Osteoblast (primary cell): Measurements from ENCODE around the gene PLSCR3. TPM values are rescaled to one million over a fixed set of nuclear protein-coding genes. Genes with fewer than 3 reads are reported as not detected.

Experiments
- DNase-seq: peaks from one replicate; pipeline ENCODE4 v3.0.0; 2011; ENCODE audit warnings: low spot score, mixed read lengths; ENCODE audit not compliant: insufficient read length; ENCODE audit errors: missing footprints
- H2AFZ ChIP-seq: 2 replicates; pipeline ENCODE4 v1.6.0; 2011; ENCODE audit warnings: mild to moderate bottlenecking, low read length
- H3K27ac ChIP-seq: 2 replicates; pipeline ENCODE4 v1.5.1; 2011; ENCODE audit warnings: mild to moderate bottlenecking, low read depth, low read length, moderate library complexity
- H3K27me3 ChIP-seq: 2 replicates; pipeline ENCODE4 v1.6.0; 2012; ENCODE audit warnings: mild to moderate bottlenecking, control low read depth, inconsistent platforms, low read length, moderate library complexity; ENCODE audit not compliant: insufficient read depth
- H3K36me3 ChIP-seq: 2 replicates; pipeline ENCODE4 v1.5.1; 2011; ENCODE audit warnings: mild to moderate bottlenecking, low read length, control low read depth, moderate library complexity; ENCODE audit not compliant: insufficient read depth
- H3K4me1 ChIP-seq: 2 replicates; pipeline ENCODE4 v1.5.1; 2011; ENCODE audit warnings: mild to moderate bottlenecking, low read length, control low read depth, moderate library complexity; ENCODE audit not compliant: insufficient read depth
- H3K4me2 ChIP-seq: 2 replicates; pipeline ENCODE4 v1.6.0; 2011; ENCODE audit warnings: mild to moderate bottlenecking, low read length; ENCODE audit not compliant: insufficient read depth
- H3K4me3 ChIP-seq: fragments of 200-600 bp; sonication (generic); 3 replicates; pipeline ENCODE4 v1.5.1; 2012; ENCODE audit warnings: mild to moderate bottlenecking, low read length, inconsistent platforms; ENCODE audit not compliant: insufficient read depth
- H3K79me2 ChIP-seq: 2 replicates; pipeline ENCODE4 v1.6.0; 2012; ENCODE audit warnings: mild to moderate bottlenecking, low read length, control low read depth, inconsistent platforms; ENCODE audit not compliant: insufficient read depth
- H3K9me3 ChIP-seq: 2 replicates; pipeline ENCODE4 v1.5.1; 2011; ENCODE audit warnings: low read depth, low read length, control low read depth
- H4K20me1 ChIP-seq: 2 replicates; pipeline ENCODE4 v1.6.0; 2012; ENCODE audit warnings: mild to moderate bottlenecking, low read length, control low read depth; ENCODE audit not compliant: insufficient read depth
- total RNA-seq: library from RNA; depleted of rRNA; stranded (reverse); fragments of >200 nt; gene quantifications from 2 replicates; pipeline ENCODE4 v1.2.3, GENCODE V29; 2012
- TF ChIP-seq, protein P1 (sequence below): IDR thresholded peaks from 2 replicates; pipeline ENCODE4 v1.5.1; 2011; ENCODE audit warnings: mild to moderate bottlenecking, low read depth, low read length, moderate library complexity; ENCODE audit errors: extremely low read depth

PLSCR3 gene
- total RNA-seq, 1 donor: 27.9 TPM

DNA sequence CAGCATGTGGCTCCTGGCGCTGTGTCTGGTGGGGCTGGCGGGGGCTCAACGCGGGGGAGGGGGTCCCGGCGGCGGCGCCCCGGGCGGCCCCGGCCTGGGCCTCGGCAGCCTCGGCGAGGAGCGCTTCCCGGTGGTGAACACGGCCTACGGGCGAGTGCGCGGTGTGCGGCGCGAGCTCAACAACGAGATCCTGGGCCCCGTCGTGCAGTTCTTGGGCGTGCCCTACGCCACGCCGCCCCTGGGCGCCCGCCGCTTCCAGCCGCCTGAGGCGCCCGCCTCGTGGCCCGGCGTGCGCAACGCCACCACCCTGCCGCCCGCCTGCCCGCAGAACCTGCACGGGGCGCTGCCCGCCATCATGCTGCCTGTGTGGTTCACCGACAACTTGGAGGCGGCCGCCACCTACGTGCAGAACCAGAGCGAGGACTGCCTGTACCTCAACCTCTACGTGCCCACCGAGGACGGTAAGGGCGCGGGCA, 14.0 kb upstream of the PLSCR3 start:
- Histone ChIP-seq H3K4me2 (no peak overlapping the region), H3K27me3 (no peaks in the 10 kb centered on the region), H3K4me3 (no peak overlapping the region), H4K20me1 (peaks cover 6% of the 10 kb centered on the region), H3K36me3 (peaks cover 22% of the 10 kb centered on the region), H3K9me3 (no peaks in the 10 kb centered on the region), H3K4me1 (peaks cover 5% of the 10 kb centered on the region), H2AFZ (no peak overlapping the region), H3K79me2 (peaks cover 3% of the 10 kb centered on the region), H3K27ac (no peak overlapping the region)
- TF ChIP-seq, protein P1, sequence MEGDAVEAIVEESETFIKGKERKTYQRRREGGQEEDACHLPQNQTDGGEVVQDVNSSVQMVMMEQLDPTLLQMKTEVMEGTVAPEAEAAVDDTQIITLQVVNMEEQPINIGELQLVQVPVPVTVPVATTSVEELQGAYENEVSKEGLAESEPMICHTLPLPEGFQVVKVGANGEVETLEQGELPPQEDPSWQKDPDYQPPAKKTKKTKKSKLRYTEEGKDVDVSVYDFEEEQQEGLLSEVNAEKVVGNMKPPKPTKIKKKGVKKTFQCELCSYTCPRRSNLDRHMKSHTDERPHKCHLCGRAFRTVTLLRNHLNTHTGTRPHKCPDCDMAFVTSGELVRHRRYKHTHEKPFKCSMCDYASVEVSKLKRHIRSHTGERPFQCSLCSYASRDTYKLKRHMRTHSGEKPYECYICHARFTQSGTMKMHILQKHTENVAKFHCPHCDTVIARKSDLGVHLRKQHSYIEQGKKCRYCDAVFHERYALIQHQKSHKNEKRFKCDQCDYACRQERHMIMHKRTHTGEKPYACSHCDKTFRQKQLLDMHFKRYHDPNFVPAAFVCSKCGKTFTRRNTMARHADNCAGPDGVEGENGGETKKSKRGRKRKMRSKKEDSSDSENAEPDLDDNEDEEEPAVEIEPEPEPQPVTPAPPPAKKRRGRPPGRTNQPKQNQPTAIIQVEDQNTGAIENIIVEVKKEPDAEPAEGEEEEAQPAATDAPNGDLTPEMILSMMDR: no peak
- DNase-seq: no peak

GRCh38 chr17:7407485-7408251, 13.3 kb upstream of the PLSCR3 start, which contains the start of gene NLGN2:
Gene NLGN2, plus strand, starts transcription at chr17:7407845. Its CDS starts 411 bp downstream, at chr17:7408256.
- Histone ChIP-seq H3K79me2 (peaks cover 9% of the 10 kb centered on the region), H3K36me3 (peaks cover 22% of the 10 kb centered on the region), H3K4me2 (no peak within 1 kb of the TSS), H2AFZ (no peak within 1 kb of the TSS), H3K4me1 (peaks cover 11% of the 10 kb centered on the region), H3K27me3 (no peaks in the 10 kb centered on the region), H3K9me3 (no peaks in the 10 kb centered on the region), H3K4me3 (no peak within 1 kb of the TSS), H3K27ac (no peak within 1 kb of the TSS), H4K20me1 (peaks cover 6% of the 10 kb centered on the region)
- TF ChIP-seq, protein P1: no peak
- DNase-seq: no peak

- Histone ChIP-seq H4K20me1 (peaks cover 6% of the 10 kb centered on the region), H3K4me2 (no peak overlapping the region), H3K27ac (no peak overlapping the region), H3K79me2 (peaks cover 10% of the 10 kb centered on the region), H3K9me3 (no peaks in the 10 kb centered on the region), H3K4me1 (peaks cover 12% of the 10 kb centered on the region), H3K4me3 (no peak overlapping the region), H3K36me3 (peaks cover 22% of the 10 kb centered on the region), H2AFZ (no peak overlapping the region), H3K27me3 (no peaks in the 10 kb centered on the region)
- DNase-seq: no peak
- TF ChIP-seq, protein P1: no peak
Measured at GRCh38 chr17:7407082-7407481, 12.8 kb upstream of the PLSCR3 start.

- peak overlapping the region; percentile 83 for H3K4me2 ChIP-seq
- no peak overlapping the region for H2AFZ ChIP-seq
- no peak overlapping the region for H3K27ac ChIP-seq
- H3K27me3 ChIP-seq: no peaks in the 10 kb centered on the region
- H4K20me1 ChIP-seq: peaks cover 6% of the 10 kb centered on the region
- no peak for DNase-seq
- TF ChIP-seq, protein P1: no peak
- peaks cover 10% of the 10 kb centered on the region for H3K79me2 ChIP-seq
- H3K36me3 ChIP-seq: peaks cover 22% of the 10 kb centered on the region
- peaks cover 12% of the 10 kb centered on the region for H3K4me1 ChIP-seq
- H3K9me3 ChIP-seq: no peaks in the 10 kb centered on the region
- H3K4me3 ChIP-seq: peak overlapping the region; percentile 85
Measured at GRCh38 chr17:7406235-7406825, 12.0 kb upstream of the PLSCR3 start.
